T-helper 2 cell (primary cell): ENCODE data around the gene PAQR8.

Experiments
- DNase-seq, 5 experiments: peaks; one replicate each; pipeline versions ENCODE4 v3.0.0 to v3.0.0-alpha.2; 2012 to 2022
- total RNA-seq, 2 donors: gene quantifications; one replicate each; lab custom pipeline; 2026; lab: John Stamatoyannopoulos, UW

The PAQR8 gene
- 3.7 to 20.5 reads per million in 2 donors for total RNA-seq

DNA sequence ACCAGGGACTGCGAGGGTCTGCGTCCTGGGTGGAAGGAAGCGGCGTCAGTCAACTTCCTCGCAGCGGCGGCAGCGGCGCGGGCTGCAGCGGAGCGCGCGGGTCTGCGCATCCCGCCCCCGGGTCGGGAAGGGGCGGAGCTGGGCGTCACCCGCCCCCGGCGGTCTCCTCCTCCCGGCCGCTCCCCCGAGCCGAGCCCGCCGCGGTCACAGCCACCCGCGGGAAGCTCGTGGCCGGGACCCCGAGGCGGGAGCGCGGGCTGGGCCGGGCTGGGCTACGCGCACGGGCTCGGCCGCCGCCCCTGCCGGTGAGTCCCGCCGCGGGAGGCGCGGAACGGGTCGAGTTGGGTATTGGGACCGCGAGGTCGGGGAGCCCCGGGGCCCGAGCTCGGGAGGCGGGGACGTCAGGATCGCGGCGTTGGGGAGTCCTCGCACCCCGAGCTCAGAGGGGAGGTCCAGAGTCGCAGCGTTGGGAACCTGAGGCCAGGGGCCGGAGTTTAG, at the start of gene PAQR8:
TSS of gene PAQR8 (plus strand) at position 207 of the 498 bp plus-strand sequence. CDS start 41,063 bp downstream, outside the sequence.
- peak; percentile 64 to 90 (median 76) for DNase-seq

- DNase-seq, result no peak
Measured at GRCh38 chr6:52312461-52312860, 49.5 kb upstream of the PAQR8 start.

- no peak for DNase-seq
Measured at GRCh38 chr6:52314752-52315151, 47.2 kb upstream of the PAQR8 start.

DNA sequence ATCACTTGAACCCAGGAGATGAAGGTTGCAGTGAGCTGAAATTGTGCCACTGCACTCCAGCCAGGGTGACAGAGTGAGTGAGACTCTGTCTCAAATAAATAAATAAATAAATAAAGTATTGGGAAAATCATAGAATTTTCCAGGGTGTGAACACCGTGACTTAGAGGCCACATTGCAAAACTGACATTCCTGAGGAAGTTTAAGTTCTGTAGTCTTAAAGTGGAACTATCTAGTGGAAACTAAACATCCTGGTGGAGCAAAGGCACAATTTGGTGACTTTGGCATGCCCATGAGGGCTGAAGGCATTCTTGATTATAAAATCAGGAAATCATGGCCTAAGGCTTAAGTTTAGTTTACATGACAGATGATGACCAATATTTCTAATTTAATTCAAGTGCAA, 44.7 kb upstream of the PAQR8 start:
- DNase-seq, result no peak

DNA sequence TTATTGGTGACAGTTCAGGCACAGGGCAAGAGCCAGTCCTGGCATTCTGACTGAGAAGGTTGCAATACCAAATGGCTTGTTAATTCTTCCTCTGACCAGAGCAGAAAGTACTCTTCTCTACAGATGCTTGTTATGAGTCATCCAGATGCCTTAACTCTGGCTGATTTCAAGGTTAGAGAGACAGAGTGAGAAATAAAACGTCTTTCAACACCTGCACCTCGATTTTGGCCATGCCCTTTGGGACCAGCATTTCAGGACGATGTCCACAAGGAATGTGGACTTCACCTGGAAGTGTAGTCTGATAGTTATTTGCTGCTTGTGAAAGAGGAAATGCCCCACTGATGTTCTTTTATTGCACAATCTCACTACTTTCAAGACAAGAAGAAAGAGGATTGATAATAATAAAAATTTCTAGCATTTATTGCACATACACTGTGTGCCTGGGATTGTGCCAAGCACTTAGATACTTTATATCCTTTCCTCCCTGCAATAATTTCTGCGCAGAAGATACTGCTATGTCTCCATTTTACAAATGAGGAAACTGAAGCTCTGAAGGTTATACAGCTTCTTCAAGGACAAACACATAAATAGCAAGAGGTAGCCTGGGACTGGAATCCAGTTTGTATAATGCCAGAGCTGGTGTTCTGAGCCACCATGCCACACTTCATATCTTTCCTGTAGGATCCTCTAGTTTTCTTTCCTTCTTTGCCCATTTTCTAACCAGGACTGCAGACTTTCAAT, 43.9 kb upstream of the PAQR8 start:
- peak in 1 of 5 experiments; percentile 67 for DNase-seq

- DNase-seq, result no peak
Measured at GRCh38 chr6:52324189-52324588, 37.8 kb upstream of the PAQR8 start.

GRCh38 chr6:52325695-52326471, 36.1 kb upstream of the PAQR8 start:
- DNase-seq, result no peak

- no peak for DNase-seq
Measured at GRCh38 chr6:52326540-52327364, 35.2 kb upstream of the PAQR8 start.

DNA sequence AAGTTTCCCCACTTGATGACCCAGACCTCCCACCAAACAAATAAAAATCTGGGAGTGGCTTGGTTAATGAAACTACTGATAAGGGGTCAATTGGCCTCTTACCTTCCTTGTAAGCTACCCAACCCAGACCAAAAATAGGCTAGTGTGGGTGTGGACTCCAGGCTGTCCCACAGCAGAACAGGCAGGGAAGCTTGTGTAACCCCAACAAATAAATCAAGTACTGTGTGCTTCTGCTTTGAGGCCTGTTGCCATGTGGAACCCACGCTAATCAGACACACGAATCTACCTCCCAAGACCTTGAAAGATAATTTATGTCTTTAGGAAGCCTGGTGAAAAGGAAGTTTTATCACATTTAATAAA, 33.7 kb upstream of the PAQR8 start:
- no peak for DNase-seq

- DNase-seq, result no peak
Measured at GRCh38 chr6:52328729-52329128, 33.2 kb upstream of the PAQR8 start.

- DNase-seq, result no peak
Measured at GRCh38 chr6:52330470-52330869, 31.5 kb upstream of the PAQR8 start.

DNA sequence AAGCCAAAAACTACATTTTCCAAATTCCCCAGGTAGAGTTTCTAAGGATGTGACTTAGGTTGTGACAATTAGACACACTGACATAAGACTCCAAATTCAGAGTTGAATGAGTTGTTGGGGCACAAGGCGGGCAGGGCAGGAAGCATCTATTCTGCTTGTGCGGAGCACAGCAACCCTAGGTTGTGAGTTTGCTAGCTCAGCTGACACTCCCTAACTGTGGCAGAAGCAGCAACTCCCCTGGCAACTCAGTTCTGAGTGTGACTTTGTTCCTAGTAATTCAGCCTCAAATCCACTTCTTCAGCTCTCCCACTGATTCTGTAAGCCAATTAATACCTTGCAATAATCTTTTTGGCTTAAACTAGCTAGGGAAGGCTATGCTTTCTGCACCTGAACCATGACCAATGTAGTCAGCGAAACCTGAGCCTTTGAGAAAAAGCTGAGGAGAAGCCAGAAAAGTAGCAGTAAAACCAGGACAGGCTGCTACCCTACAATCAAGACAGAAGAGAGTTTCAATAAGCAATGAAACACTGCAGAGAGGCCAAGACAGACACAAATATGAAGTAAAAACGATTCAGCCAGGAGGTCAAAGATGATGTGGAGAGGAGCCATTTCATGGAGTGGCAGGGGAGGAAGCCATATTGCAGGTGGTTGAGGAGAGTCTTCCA, 30.0 kb upstream of the PAQR8 start:
- DNase-seq, result no peak

- peak in 2 of 5 experiments; percentile 45 to 49 for DNase-seq
Measured at GRCh38 chr6:52333840-52334200, 28.1 kb upstream of the PAQR8 start.

DNA sequence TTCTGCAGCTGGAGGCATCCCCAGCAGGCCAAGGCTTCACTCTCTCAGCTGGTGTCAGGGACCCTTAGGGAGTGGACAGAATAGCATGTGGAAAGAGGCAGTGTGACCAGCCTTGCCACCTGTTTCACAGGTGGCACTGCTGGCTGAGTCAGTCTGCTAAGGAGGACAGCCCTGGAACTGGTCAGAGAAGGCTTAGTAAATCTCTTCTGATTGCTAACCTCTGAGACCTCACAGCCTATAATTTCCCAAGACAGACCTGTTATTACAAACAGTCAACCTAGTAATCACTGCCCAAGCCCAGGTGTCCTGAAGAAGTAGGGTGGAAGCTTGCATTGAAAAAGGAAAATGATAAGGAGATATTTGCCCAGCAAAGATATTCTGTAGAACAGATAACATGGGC, 26.4 kb upstream of the PAQR8 start:
- DNase-seq, result no peak

DNA sequence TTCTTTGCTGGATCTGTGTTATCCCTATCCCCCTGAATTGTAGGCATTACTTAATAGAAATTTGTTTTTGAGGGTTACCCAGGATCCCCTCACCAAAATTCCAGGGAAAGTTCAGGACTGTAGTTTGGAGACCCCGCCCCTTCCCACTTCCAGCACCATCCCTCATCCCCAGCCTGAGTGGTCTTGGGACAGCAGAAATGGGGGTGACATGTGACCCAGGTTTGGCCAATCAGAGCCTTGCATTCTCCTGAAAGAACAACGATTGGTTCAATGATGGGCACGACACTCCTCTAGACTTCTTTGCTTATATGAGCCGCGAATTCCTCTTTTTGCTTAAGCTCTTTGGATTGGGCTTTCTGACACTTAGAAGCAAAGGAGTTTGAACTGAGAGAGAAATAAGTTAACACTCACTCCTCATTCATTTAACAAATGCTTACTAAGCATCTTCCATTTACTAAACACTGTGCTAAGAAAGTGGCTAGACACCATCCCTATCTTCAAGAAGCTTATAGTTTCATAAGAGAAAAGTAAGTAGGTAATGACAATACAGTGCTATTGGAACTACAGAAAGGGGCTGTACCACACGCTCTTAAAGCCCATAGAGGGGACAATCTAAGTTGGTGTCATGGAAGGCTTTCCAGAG, 24.9 kb upstream of the PAQR8 start:
- no peak for DNase-seq

DNA sequence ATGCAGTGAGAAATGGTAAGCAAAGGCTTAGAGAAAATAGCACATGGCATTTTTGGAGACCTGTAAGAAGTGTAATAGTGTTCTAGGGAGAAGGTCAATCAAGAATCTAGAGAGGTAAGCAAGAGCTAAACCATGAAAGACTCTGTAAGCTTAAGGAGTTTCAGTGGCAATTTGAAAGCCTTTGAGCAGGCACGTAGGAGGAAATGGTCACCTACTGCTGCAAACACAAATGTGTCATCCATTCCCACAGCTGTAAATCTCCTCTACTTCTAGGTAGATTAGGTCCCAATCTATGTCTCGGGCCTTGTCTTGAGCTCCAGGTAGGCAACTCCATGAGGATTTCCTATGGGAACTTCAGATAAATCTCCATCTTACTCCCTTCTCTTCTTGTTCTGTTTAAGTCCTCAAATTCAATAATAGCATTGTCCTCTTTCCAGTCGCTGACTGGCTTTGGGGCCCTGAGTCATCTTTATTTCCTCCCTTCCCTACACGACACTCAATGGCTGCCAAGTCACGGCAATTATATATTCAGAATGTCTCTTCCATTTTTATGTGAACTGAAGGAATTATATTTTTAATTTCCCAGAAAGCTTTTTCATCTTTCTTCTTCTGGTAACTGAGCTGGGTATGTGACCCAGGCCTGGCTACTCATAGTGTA, 24.2 kb upstream of the PAQR8 start:
- DNase-seq, result no peak

DNA sequence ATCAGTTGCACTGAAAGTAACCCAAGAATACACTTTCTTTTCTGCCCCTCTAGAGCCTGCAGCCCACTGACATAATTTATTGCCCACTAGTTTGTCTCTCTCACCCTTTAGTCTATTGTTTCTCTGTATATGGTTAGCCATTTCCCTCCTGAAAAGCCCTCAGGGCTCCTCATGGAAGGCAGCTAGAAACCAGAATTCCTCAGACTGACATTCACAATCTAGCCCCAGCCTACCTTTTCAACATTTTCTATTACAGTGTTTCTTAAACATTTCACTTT, 21.4 kb upstream of the PAQR8 start:
- DNase-seq, result no peak

DNA sequence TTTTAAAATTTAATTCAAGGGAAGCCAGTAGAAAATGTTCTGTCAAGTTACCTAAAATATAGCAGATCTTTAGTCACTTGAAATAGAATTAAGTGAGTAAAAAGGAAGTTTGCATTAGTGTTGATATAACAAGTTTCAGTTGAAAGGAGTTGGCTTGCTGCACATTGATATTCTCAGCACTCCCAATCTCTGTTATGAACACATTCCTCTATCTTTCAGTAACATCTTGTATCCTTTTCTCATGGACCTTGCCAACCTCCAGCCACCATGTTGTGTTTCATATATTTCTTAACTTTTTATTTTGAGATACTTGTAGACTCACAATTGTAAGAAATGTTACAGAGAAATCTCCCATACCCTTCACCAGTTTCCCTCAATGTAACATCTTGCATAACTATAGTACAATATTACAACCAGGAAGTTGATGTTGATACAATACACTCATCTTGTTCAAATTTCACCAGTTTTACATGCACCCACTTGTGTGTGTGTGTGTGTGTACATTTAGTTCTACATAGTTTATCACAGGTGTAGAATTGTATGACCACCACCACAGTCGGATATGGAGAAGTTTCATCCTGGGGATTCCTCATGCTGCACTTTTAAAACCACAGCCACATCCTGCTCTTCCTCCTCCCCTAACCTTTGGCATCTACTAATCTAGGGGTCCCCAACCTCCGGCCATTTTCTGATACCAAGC, 20.2 kb upstream of the PAQR8 start:
- peak in 1 of 5 experiments; percentile 25 for DNase-seq

DNA sequence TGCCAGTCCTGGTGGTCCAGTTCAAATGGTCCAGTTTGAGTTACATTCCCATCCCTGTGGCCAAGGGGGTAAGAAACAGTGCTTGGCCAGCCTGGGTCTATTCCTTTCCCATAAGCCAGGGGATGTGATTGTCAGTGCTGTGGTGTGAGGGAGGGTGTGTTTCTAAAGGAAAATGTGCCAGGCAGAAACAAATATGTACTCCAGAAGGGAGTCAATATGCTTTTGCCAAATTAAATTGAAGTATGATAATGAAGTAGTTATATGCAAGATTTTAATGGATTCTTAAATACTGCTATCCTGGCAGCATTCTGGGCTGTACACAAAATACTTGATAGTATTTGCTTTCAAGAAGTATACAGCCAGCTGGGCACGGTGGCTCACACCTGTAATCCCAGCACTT, 16.6 kb upstream of the PAQR8 start:
- no peak for DNase-seq

- DNase-seq, result no peak
Measured at GRCh38 chr6:52346503-52346902, 15.4 kb upstream of the PAQR8 start.

DNA sequence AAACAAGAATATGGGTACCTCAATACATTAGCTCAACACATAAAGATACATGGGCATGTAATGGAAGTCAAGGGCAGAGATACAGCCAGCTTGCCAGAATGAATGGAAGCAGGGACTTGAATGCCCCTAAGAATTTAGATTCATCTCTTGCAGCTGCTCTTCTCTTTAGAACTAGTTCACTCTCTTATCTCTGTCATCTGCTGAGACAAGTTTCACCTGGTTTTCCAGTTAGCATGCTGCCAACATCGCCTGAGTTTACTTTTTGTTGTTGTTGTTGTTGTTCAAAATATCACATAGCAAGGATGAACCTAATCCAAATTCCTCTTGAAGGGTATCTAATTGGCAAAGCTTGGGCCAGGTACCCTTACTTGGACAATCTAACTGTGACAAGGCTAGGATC, 14.1 kb upstream of the PAQR8 start:
- DNase-seq, result no peak
